Hematopoietic multipotent progenitor cell treated with erythropoietin and hydrocortisone succinate and interleukin-3 and kit ligand, for 6 days (in vitro differentiated cells): ENCODE data around the gene CTTNBP2NL.
"Not testable (repeated sequence)": the region's sequence is repeated elsewhere in the genome, so short reads cannot be mapped to it uniquely, and the experiment has no call there.

Source experiments
- DNase-seq: peaks from one replicate; pipeline ENCODE4 v3.0.0-alpha.2; 2015

Gene CTTNBP2NL

GRCh38 chr1:112387807-112388206 lies 8.2 kb upstream of the CTTNBP2NL start:
- DNase-seq: no peak

GRCh38 chr1:112388436-112388835 lies 7.6 kb upstream of the CTTNBP2NL start:
- DNase-seq: no peak

- DNase-seq: no peak
These were observed 6.3 kb upstream of the CTTNBP2NL start for GRCh38 chr1:112389689-112390088.

- not testable (repeated sequence) for DNase-seq
These were observed 5.7 kb upstream of the CTTNBP2NL start for GRCh38 chr1:112390335-112390734.

- DNase-seq: peak; percentile 95
These were observed 5.0 kb upstream of the CTTNBP2NL start for GRCh38 chr1:112390775-112391602.

- DNase-seq: no peak
These were observed 4.4 kb upstream of the CTTNBP2NL start for GRCh38 chr1:112391603-112391940.

- DNase-seq: no peak
These were observed 2.4 kb upstream of the CTTNBP2NL start for GRCh38 chr1:112393631-112393974.

GRCh38 chr1:112394743-112395062 lies 1.3 kb upstream of the CTTNBP2NL start:
- DNase-seq: no peak

- DNase-seq: no peak
These were observed 676 bp upstream of the CTTNBP2NL start for GRCh38 chr1:112395256-112395820.

- DNase-seq: peak; percentile 10
These were observed 848 bp downstream of the CTTNBP2NL start for GRCh38 chr1:112396653-112397471.

- no peak for DNase-seq
These were observed 1.8 kb downstream of the CTTNBP2NL start for GRCh38 chr1:112397841-112398240.

- DNase-seq: no peak
These were observed 3.4 kb downstream of the CTTNBP2NL start for GRCh38 chr1:112399456-112399855.

- DNase-seq: not testable (repeated sequence)
These were observed 4.7 kb downstream of the CTTNBP2NL start for GRCh38 chr1:112400706-112401105.

GRCh38 chr1:112402682-112403643 lies 6.9 kb downstream of the CTTNBP2NL start:
- no peak for DNase-seq

- no peak for DNase-seq
These were observed 10.8 kb downstream of the CTTNBP2NL start for GRCh38 chr1:112406771-112407170.

- no peak for DNase-seq
These were observed 13.4 kb downstream of the CTTNBP2NL start for GRCh38 chr1:112409414-112409813.

- DNase-seq: no peak
These were observed 14.7 kb downstream of the CTTNBP2NL start for GRCh38 chr1:112410673-112411072.

GRCh38 chr1:112417271-112417670 lies 21.3 kb downstream of the CTTNBP2NL start:
- DNase-seq: no peak

- no peak for DNase-seq
These were observed 22.3 kb downstream of the CTTNBP2NL start for GRCh38 chr1:112418099-112418892.

- DNase-seq: no peak
These were observed 27.2 kb downstream of the CTTNBP2NL start for GRCh38 chr1:112423207-112423606.

GRCh38 chr1:112423666-112424065 lies 27.7 kb downstream of the CTTNBP2NL start:
- DNase-seq: not testable (repeated sequence)

GRCh38 chr1:112429749-112430148 lies 33.7 kb downstream of the CTTNBP2NL start:
- no peak for DNase-seq
